H9 (cell line): ENCODE data around the gene GNL1. TPM values are rescaled to one million over a fixed set of nuclear protein-coding genes. Genes with fewer than 3 reads are reported as not detected.

ENCODE experiments used
- DNase-seq: peaks from one replicate; pipeline ENCODE4 v3.0.0-alpha.2; 2017
- H2AFZ ChIP-seq: one replicate; pipeline ENCODE4 v1.6.1; 2013; ENCODE audit warnings: mild to moderate bottlenecking, low read length, control low read depth, moderate library complexity
- H2AK5ac ChIP-seq: 2 replicates; pipeline ENCODE4 v1.6.1; 2013; ENCODE audit warnings: low read length, control low read depth, mixed read lengths; ENCODE audit not compliant: insufficient read length
- H2BK120ac ChIP-seq: one replicate; pipeline ENCODE4 v1.6.1; 2013; ENCODE audit warnings: low read depth, mild to moderate bottlenecking, low read length, control low read depth, inconsistent platforms; ENCODE audit not compliant: poor library complexity, severe bottlenecking
- H2BK12ac ChIP-seq: 2 replicates; pipeline ENCODE4 v1.6.1; 2013; ENCODE audit warnings: low read length, control low read depth, mixed read lengths, low read depth; ENCODE audit not compliant: insufficient read length
- H2BK15ac ChIP-seq: 2 replicates; pipeline ENCODE4 v1.6.1; 2013; ENCODE audit warnings: low read depth, low read length, control low read depth
- H2BK20ac ChIP-seq: one replicate; pipeline ENCODE4 v1.6.1; 2013; ENCODE audit warnings: low read depth, mild to moderate bottlenecking, low read length, control low read depth, inconsistent platforms; ENCODE audit not compliant: poor library complexity, severe bottlenecking
- H2BK5ac ChIP-seq: 2 replicates; pipeline ENCODE4 v1.6.1; 2013; ENCODE audit warnings: low read length, control low read depth, mixed read lengths; ENCODE audit not compliant: insufficient read length
- H3K14ac ChIP-seq: 2 replicates; pipeline ENCODE4 v1.6.1; 2013; ENCODE audit warnings: low read length, control low read depth; ENCODE audit not compliant: insufficient read depth
- H3K18ac ChIP-seq: 2 replicates; pipeline ENCODE4 v1.6.1; 2013; ENCODE audit warnings: low read depth, mild to moderate bottlenecking, mixed read lengths, low read length, control low read depth; ENCODE audit not compliant: insufficient read length
- H3K23ac ChIP-seq: 2 replicates; pipeline ENCODE4 v1.6.1; 2013; ENCODE audit warnings: low read length, control low read depth, mixed read lengths, low read depth; ENCODE audit not compliant: insufficient read length
- H3K23me2 ChIP-seq: 2 replicates; pipeline ENCODE4 v1.6.1; 2013; ENCODE audit warnings: low read depth, mild to moderate bottlenecking, mixed read lengths, low read length, control low read depth; ENCODE audit not compliant: insufficient read length, poor library complexity, severe bottlenecking
- H3K27ac ChIP-seq: 2 replicates; pipeline ENCODE4 v1.5.1; 2013; ENCODE audit warnings: low read length, control low read depth, mixed read lengths, low read depth; ENCODE audit not compliant: insufficient read length
- H3K27me3 ChIP-seq: 2 replicates; pipeline ENCODE4 v1.6.1; 2013; ENCODE audit warnings: low read length, control low read depth, inconsistent platforms; ENCODE audit not compliant: insufficient read depth
- H3K4ac ChIP-seq: 2 replicates; pipeline ENCODE4 v1.6.1; 2013; ENCODE audit warnings: low read depth, mild to moderate bottlenecking, control low read depth, inconsistent platforms, low read length, moderate library complexity
- H3K4me1 ChIP-seq: 2 replicates; pipeline ENCODE4 v1.6.1; 2013; ENCODE audit warnings: low read length, control low read depth, inconsistent platforms; ENCODE audit not compliant: insufficient read depth
- H3K4me2 ChIP-seq: 2 replicates; pipeline ENCODE4 v1.6.1; 2013; ENCODE audit warnings: low read length, control low read depth, mixed read lengths; ENCODE audit not compliant: insufficient read length, insufficient read depth
- H3K56ac ChIP-seq: 2 replicates; pipeline ENCODE4 v1.6.1; 2013; ENCODE audit warnings: low read depth, mild to moderate bottlenecking, mixed read lengths, low read length, control low read depth; ENCODE audit not compliant: insufficient read length
- H3K79me1 ChIP-seq: 2 replicates; pipeline ENCODE4 v1.6.1; 2013; ENCODE audit warnings: low read depth, mild to moderate bottlenecking, moderate library complexity, low read length, control low read depth, inconsistent platforms; ENCODE audit not compliant: insufficient read depth, poor library complexity, severe bottlenecking
- H3K79me2 ChIP-seq: 2 replicates; pipeline ENCODE4 v1.6.1; 2013; ENCODE audit warnings: low read length, control low read depth, inconsistent platforms; ENCODE audit not compliant: insufficient read depth
- H3K9ac ChIP-seq: 2 replicates; pipeline ENCODE4 v1.6.1; 2013; ENCODE audit warnings: low read length, control low read depth, mixed read lengths; ENCODE audit not compliant: insufficient read length; ENCODE audit errors: extremely low read depth
- H3K9me3 ChIP-seq: one replicate; pipeline ENCODE4 v1.6.1; 2013; ENCODE audit warnings: low read depth, low read length, inconsistent platforms; ENCODE audit not compliant: control insufficient read depth
- H3T11ph ChIP-seq: one replicate; pipeline ENCODE4 v1.6.1; 2013; ENCODE audit warnings: mild to moderate bottlenecking, low read length, control low read depth, inconsistent platforms
- H4K20me1 ChIP-seq: one replicate; pipeline ENCODE4 v1.6.1; 2013; ENCODE audit not compliant: control insufficient read depth, insufficient read length, insufficient read depth
- H4K5ac ChIP-seq: 2 replicates; pipeline ENCODE4 v1.6.1; 2013; ENCODE audit warnings: low read depth, mild to moderate bottlenecking, mixed read lengths, low read length, control low read depth; ENCODE audit not compliant: insufficient read length
- H4K8ac ChIP-seq: replicated peaks from 2 replicates; pipeline ENCODE4 v1.6.1; 2013; ENCODE audit warnings: low read length, control low read depth, mixed read lengths, low read depth; ENCODE audit not compliant: insufficient read length
- H4K91ac ChIP-seq: 2 replicates; pipeline ENCODE4 v1.6.1; 2013; ENCODE audit warnings: low read depth, mild to moderate bottlenecking, moderate library complexity, mixed read lengths, low read length, control low read depth; ENCODE audit not compliant: insufficient read length
- H3K27ac Mint-ChIP-seq, 3 experiments: 2 replicates in 2 of 3; 3 replicates in 1 of 3; pipeline ENCODE4 v1.8.0; 2020 to 2021; ENCODE audit warnings: mixed read lengths in 3 of 3, mild to moderate bottlenecking in 1 of 3, moderate library complexity in 1 of 3
- H3K27me3 Mint-ChIP-seq: 2 replicates; pipeline ENCODE4 v1.8.0; 2021; ENCODE audit warnings: low read depth, mild to moderate bottlenecking, moderate library complexity, mixed read lengths
- H3K36me3 Mint-ChIP-seq, 3 experiments: 2 replicates in 2 of 3; 3 replicates in 1 of 3; pipeline ENCODE4 v1.8.0; 2020 to 2021; ENCODE audit warnings: low read depth in 3 of 3, mixed read lengths in 3 of 3; ENCODE audit not compliant: insufficient read depth in 1 of 3
- H3K4me1 Mint-ChIP-seq, 2 experiments: 2 replicates each; pipeline ENCODE4 v1.8.0; 2020; ENCODE audit warnings: mixed read lengths in 2 of 2
- H3K4me3 Mint-ChIP-seq, 2 experiments: 2 replicates in 1 of 2; 3 replicates in 1 of 2; pipeline ENCODE4 v1.8.0; 2020 to 2021; ENCODE audit warnings: mild to moderate bottlenecking in 2 of 2, mixed read lengths in 2 of 2, moderate library complexity in 1 of 2
- H3K9me3 Mint-ChIP-seq, 2 experiments: 2 replicates in 1 of 2; 3 replicates in 1 of 2; pipeline ENCODE4 v1.8.0; 2020; ENCODE audit warnings: mild to moderate bottlenecking in 2 of 2, mixed read lengths in 2 of 2, moderate library complexity in 1 of 2
- CTCF ChIP-seq: fragments of 200-600 bp; sonication (generic); conservative IDR thresholded peaks from 3 replicates; pipeline ENCODE4 v1.8.0; 2021; ENCODE audit warnings: antibody characterized with exemption, mild to moderate bottlenecking
- WGBS: extraction: QIAGEN DNeasy Blood & Tissue Kit; methylation state at CpG from one replicate; pipeline ENCODE4 v1.1.7; 2013; ENCODE audit warnings: missing lambda C conversion rate, low lambda C conversion rate, mixed read lengths; ENCODE audit not compliant: insufficient read length; ENCODE audit errors: extremely low coverage; 5-methylcytosine and 5-hydroxymethylcytosine counted together
- total RNA-seq: library from RNA; stranded (reverse); gene quantifications from 2 replicates; pipeline ENCODE4 v1.2.1, GENCODE V29; 2021

GNL1 gene
- total RNA-seq, 1 experiment from 2014 or later: 83.5 TPM

- Histone ChIP-seq H3K18ac (no peak overlapping the region), H3K23me2 (no peaks in the 10 kb centered on the region), H3K27me3 (no peaks in the 10 kb centered on the region), H3K79me1 (no peaks in the 10 kb centered on the region), H4K8ac (no peak overlapping the region), H3K4ac (no peak overlapping the region), H4K5ac (no peak overlapping the region), H2AFZ (no peak overlapping the region), H3K4me2 (no peak overlapping the region), H3K27ac (no peak overlapping the region), H3K9ac (no peak overlapping the region), H3T11ph (no peak overlapping the region), H2BK15ac (no peak overlapping the region), H3K79me2 (no peaks in the 10 kb centered on the region), H4K91ac (no peak overlapping the region), H3K14ac (no peak overlapping the region), H2AK5ac (no peak overlapping the region), H2BK120ac (no peak overlapping the region), H3K23ac (no peak overlapping the region), H2BK12ac (no peak overlapping the region), H2BK5ac (no peak overlapping the region), H3K9me3 (no peaks in the 10 kb centered on the region), H3K56ac (no peak overlapping the region), H2BK20ac (no peak overlapping the region), H4K20me1 (no peaks in the 10 kb centered on the region), H3K4me1 (no peaks in the 10 kb centered on the region)
- Mint-ChIP-seq H3K36me3 (peaks cover 74 to 96% (median 95%) of the 10 kb centered on the region in 3 experiments), H3K9me3 (no peaks in the 10 kb centered on the region), H3K4me3 (no peak overlapping the region), H3K27ac (no peak overlapping the region), H3K4me1 (no peaks in the 10 kb centered on the region), H3K27me3 (no peaks in the 10 kb centered on the region)
- no peak for TF ChIP-seq CTCF
- no peak for DNase-seq
- WGBS: no CpG with 5 or more reads among the region's 5 CpGs
Measured at GRCh38 chr6:30583921-30584320, 27.6 kb upstream of the GNL1 start.
